ENCODE data around the gene HDAC4.

The HDAC4 gene

DNA sequence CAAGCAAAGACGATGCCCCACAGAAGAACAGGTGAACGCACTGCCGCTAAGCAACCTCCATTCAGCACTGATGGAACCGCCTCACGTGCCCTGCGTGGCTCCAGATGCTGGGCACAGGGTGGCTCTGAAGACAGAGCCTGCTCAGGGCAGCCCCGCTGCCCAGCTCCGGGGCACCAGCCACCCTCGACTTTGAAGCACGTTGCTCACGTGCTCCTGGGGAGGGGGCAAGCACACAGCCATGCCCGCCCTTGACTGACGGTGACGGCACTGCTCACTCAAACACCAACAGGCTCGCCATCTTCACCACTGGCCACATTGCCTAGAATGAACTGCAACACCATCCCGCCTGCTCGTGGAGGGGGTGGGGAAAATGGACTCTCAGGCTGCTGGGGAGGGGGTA, 251.3 kb downstream of the HDAC4 start:
- Histone ChIP-seq H3K4me1 (ENCODE audit: insufficient read depth, low read length) (peaks cover 10% of the 10 kb centered on the region), H3K36me3 (ENCODE audit: insufficient read depth, low read length) (peaks cover 71% of the 10 kb centered on the region), H3K9ac (ENCODE audit: low read length) (no peak overlapping the region), H3K4me3 (ENCODE audit: low read depth in 1 of 2, low read length in 2 of 2) (no peak overlapping the region), H3K27ac (ENCODE audit: low read depth, low read length) (no peak overlapping the region), H3K27me3 (ENCODE audit: control insufficient read depth in 1 of 2, insufficient read depth in 2 of 2, low read length in 2 of 2) (no peaks in the 10 kb centered on the region), H3K9me3 (ENCODE audit: low read length) (no peaks in the 10 kb centered on the region)

DNA sequence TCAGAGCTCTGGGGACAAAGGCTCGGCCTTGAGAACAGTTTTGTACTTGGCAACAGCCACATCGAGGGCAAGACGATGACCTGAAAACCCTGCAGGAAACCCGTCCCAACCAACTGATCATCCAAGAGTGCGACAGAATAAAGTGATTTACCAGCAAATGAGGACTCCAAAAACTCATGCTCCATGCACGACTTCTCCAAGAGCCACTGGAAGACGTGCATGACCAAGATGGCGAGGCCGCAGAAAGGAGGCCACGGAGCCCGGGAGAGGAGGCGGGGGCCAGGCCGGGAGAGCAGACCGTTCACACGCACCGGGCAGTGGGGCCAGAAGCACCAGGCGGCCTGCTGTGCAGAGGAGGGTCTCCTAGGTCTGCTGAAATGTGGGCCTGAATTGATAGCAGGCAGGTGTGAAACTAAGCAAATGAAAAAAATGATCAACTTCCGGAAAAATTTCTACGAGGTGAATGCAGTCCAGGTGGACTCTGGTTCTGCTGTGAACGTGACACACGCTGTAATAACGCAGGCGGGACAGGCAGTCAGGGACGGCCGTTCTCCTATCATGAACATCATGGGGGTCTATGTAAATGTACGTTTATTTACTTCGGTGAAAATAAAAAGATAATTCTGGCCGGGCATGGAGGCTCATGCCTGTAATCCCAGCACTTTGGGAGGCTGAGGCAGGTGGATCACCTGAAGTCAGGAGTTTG, 252.2 kb downstream of the HDAC4 start:
- H3K4me1 ChIP-seq (ENCODE audit: insufficient read depth, low read length), result peaks cover 10% of the 10 kb centered on the region
- H3K27me3 ChIP-seq (ENCODE audit: control insufficient read depth in 1 of 2, insufficient read depth in 2 of 2, low read length in 2 of 2), result no peaks in the 10 kb centered on the region
- H3K36me3 ChIP-seq (ENCODE audit: insufficient read depth, low read length), result peaks cover 71% of the 10 kb centered on the region
- H3K4me3 ChIP-seq (ENCODE audit: low read depth in 1 of 2, low read length in 2 of 2), result no peak overlapping the region
- H3K27ac ChIP-seq (ENCODE audit: low read depth, low read length), result no peak overlapping the region
- H3K9ac ChIP-seq (ENCODE audit: low read length), result no peak overlapping the region
- H3K9me3 ChIP-seq (ENCODE audit: low read length), result no peaks in the 10 kb centered on the region

DNA sequence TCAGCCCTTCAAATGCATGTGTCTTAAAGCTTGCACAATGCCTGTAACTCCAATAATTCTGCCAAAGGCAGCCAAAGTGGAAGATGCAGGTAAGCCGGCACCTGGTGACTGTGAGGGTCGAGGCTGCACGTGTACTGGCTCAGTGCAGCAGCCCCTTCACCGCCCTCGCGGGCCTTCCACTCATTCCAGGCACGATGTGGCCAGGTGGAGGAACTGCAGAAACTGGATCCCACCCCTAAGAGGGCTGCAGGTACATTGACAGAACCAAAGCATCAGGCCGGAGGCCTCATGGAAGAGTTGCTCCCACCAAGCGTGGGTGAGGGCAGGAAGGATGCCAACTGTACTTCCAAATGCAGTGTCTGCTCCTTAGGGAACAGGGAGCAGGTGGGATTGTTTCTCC, 253.4 kb downstream of the HDAC4 start:
- Histone ChIP-seq H3K4me1 (ENCODE audit: insufficient read depth, low read length) (peaks cover 10% of the 10 kb centered on the region), H3K27me3 (ENCODE audit: control insufficient read depth in 1 of 2, insufficient read depth in 2 of 2, low read length in 2 of 2) (no peaks in the 10 kb centered on the region), H3K9me3 (ENCODE audit: low read length) (no peaks in the 10 kb centered on the region), H3K27ac (ENCODE audit: low read depth, low read length) (no peak overlapping the region), H3K4me3 (ENCODE audit: low read depth in 1 of 2, low read length in 2 of 2) (no peak overlapping the region), H3K9ac (ENCODE audit: low read length) (no peak overlapping the region), H3K36me3 (ENCODE audit: insufficient read depth, low read length) (peaks cover 71% of the 10 kb centered on the region)

DNA sequence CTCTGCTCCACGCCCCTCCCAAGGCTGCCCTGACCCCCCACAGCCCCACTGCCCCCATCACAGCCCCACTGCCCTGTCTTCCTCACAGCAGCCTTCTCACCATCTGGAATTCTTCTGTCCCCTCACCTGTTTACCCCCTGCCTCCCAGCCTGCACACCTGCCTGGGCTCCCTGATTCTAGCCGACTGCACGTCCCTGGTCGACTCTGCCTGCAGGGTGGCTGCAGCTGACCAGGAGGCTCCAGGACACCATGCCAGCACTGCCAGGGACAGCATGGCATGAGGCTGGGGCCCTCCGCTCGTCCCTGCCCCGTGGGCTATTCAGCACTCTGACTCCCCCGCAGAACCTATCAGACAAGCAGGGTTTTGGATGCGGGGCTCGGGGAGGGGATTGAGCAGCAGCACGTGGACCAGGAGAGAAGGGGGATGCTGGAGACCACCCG, 254.1 kb downstream of the HDAC4 start:
- H3K27ac ChIP-seq (ENCODE audit: low read depth, low read length), result no peak overlapping the region

DNA sequence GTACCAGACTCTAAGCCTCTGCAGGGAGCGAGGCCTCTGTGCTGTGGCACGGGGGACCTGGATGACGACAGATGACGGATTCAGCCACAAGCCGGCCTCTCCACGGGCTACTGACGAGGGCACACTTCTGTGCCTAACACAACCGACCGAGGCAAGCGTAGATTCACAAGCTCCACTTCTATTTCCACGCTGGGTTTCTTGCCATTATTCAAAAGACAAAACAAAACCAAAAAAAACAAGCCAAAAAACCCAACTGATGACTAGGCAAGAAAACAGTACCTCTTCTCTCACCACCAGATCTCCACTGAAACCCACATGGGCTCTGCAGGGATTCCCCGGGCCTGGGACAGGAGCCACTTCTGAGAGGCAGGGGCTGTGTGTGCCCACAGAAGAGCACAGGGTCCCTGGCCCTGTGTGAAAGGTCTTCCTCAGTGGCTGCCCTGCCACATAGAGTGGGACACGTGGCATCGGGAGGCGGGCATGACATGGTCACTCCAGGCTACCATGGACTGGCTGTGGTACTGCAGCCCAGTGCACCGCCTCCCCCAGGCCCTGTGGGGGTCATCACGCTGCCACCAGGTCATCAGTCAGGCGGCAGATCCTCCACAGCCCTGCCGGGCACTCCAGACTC, 254.7 kb downstream of the HDAC4 start:
- no peak overlapping the region for H3K27ac ChIP-seq (ENCODE audit: low read depth, low read length)
- no peaks in the 10 kb centered on the region for H3K9me3 ChIP-seq (ENCODE audit: low read length)
- no peak overlapping the region for H3K9ac ChIP-seq (ENCODE audit: low read length)
- H3K36me3 ChIP-seq (ENCODE audit: insufficient read depth, low read length), result peaks cover 79% of the 10 kb centered on the region
- no peaks in the 10 kb centered on the region for H3K27me3 ChIP-seq (ENCODE audit: control insufficient read depth in 1 of 2, insufficient read depth in 2 of 2, low read length in 2 of 2)
- H3K4me1 ChIP-seq (ENCODE audit: insufficient read depth, low read length), result peaks cover 3% of the 10 kb centered on the region
- no peak overlapping the region for H3K4me3 ChIP-seq (ENCODE audit: low read depth in 1 of 2, low read length in 2 of 2)

More for the DNA sequence above, 254.1 kb downstream of the HDAC4 start:
- Histone ChIP-seq H3K4me3 (ENCODE audit: low read depth in 1 of 2, low read length in 2 of 2) (no peak overlapping the region), H3K27me3 (ENCODE audit: control insufficient read depth in 1 of 2, insufficient read depth in 2 of 2, low read length in 2 of 2) (no peaks in the 10 kb centered on the region), H3K36me3 (ENCODE audit: insufficient read depth, low read length) (peaks cover 77% of the 10 kb centered on the region), H3K4me1 (ENCODE audit: insufficient read depth, low read length) (peaks cover 10% of the 10 kb centered on the region), H3K9ac (ENCODE audit: low read length) (no peak overlapping the region), H3K9me3 (ENCODE audit: low read length) (no peaks in the 10 kb centered on the region)

DNA sequence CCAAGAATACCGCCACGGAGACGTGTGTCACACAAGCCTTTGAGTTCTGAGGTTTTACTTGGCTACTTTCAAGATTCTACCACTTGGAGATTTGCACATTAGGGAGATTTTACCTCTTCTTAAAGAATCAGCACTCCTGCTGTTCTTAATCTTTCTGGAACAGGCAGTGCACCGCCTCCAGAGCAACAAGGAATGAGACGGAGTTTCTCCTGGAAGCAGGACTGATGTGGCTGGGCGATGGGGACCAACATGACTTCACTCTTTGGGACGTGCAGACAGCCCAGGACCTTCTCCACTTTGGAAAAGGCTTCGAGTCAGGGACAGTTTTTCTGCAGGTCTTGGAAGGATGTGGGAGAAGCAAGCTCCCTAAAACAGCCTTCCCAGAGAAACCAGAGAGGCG, 255.2 kb downstream of the HDAC4 start:
- Histone ChIP-seq H3K36me3 (ENCODE audit: insufficient read depth, low read length) (peaks cover 81% of the 10 kb centered on the region), H3K4me3 (ENCODE audit: low read depth in 1 of 2, low read length in 2 of 2) (no peak overlapping the region), H3K9ac (ENCODE audit: low read length) (no peak overlapping the region), H3K4me1 (ENCODE audit: insufficient read depth, low read length) (no peaks in the 10 kb centered on the region), H3K9me3 (ENCODE audit: low read length) (no peaks in the 10 kb centered on the region), H3K27me3 (ENCODE audit: control insufficient read depth in 1 of 2, insufficient read depth in 2 of 2, low read length in 2 of 2) (no peaks in the 10 kb centered on the region), H3K27ac (ENCODE audit: low read depth, low read length) (no peak overlapping the region)

DNA sequence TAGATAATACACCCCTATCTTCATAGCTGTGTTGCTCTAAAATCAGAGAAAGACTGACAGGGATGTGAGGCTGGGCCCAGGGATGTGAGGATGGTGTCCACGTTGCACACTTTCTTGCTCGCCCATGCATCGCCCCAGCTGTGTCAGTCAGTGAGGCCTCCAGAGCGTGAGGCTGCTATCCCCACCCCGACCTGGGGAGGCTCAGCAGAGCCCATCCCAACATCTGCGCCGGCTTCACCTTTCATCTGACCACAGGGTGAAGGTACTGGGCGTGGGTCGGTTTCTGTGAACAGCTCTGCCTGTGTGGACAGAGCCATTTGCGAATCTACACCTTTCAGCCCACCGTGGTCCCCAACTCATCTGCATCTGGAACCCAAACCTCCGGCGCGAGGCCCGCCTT, 255.7 kb downstream of the HDAC4 start:
- no peak overlapping the region for H3K27ac ChIP-seq (ENCODE audit: low read depth, low read length)
- H3K4me3 ChIP-seq (ENCODE audit: low read depth in 1 of 2, low read length in 2 of 2), result no peak overlapping the region
- peaks cover 83% of the 10 kb centered on the region for H3K36me3 ChIP-seq (ENCODE audit: insufficient read depth, low read length)
- no peaks in the 10 kb centered on the region for H3K27me3 ChIP-seq (ENCODE audit: control insufficient read depth in 1 of 2, insufficient read depth in 2 of 2, low read length in 2 of 2)
- no peaks in the 10 kb centered on the region for H3K9me3 ChIP-seq (ENCODE audit: low read length)
- H3K4me1 ChIP-seq (ENCODE audit: insufficient read depth, low read length), result no peaks in the 10 kb centered on the region
- no peak overlapping the region for H3K9ac ChIP-seq (ENCODE audit: low read length)

DNA sequence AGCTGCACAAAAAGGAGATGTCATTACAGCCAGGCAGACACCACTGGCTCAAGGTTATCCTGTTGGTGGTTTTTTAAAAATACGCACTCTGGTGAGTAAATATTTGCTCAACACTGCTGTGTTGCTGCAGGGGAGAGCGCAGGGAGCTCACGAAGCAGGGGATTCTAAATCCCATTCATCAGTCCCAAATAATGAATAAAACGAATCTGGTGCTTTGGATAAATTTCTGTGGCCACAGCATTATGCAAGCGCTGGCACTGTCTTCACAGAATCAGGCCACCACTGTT, 256.2 kb downstream of the HDAC4 start:
- Histone ChIP-seq H3K9me3 (ENCODE audit: low read length) (no peaks in the 10 kb centered on the region), H3K4me1 (ENCODE audit: insufficient read depth, low read length) (no peaks in the 10 kb centered on the region), H3K4me3 (ENCODE audit: low read depth in 1 of 2, low read length in 2 of 2) (no peak overlapping the region), H3K27ac (ENCODE audit: low read depth, low read length) (no peak overlapping the region), H3K27me3 (ENCODE audit: control insufficient read depth in 1 of 2, insufficient read depth in 2 of 2, low read length in 2 of 2) (no peaks in the 10 kb centered on the region), H3K9ac (ENCODE audit: low read length) (no peak overlapping the region), H3K36me3 (ENCODE audit: insufficient read depth, low read length) (peaks cover 88% of the 10 kb centered on the region)

DNA sequence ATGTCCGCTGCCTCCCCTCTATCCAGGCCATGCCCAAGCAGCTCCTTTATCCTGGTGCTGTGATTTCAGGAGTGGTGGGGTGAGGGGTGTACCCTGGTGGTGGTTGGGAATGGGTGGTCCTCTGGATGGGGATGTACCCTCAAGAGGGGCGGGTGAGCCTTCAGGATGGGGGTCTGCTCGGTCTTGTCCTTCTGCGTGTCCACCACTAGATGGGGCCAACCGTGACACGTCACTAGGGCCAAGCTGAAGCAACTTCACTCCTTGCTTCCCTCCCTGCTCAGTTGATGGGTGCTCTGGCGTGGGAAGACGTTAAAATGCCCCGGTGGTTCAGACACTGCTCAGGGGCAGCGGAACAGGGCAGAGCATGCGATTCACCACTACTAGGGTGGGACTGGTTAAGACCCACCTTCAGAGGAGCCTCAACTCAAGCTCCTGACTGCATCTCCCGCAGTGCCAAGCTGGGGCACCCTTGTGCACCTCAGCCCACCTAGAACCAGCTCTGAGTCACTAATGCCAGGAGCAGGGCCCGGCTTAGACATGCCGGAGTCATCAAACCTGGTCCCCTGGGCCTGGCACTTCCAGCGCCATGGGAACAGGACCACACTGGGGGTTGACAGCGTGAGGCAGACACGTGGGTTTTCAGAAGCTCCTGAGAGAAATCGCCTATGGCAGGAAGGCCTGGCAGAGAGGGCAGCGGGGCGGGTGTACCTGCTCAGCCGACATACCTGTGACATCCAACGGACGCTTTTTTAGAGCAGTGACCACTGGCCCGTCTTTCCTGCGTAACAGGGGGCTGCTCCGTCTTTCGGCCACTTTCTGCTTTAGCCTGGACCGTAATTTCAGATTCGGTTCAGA, 256.7 kb downstream of the HDAC4 start:
- Histone ChIP-seq H3K36me3 (ENCODE audit: insufficient read depth, low read length) (peaks cover 93% of the 10 kb centered on the region), H3K27me3 (ENCODE audit: control insufficient read depth in 1 of 2, insufficient read depth in 2 of 2, low read length in 2 of 2) (no peaks in the 10 kb centered on the region), H3K4me3 (ENCODE audit: low read depth in 1 of 2, low read length in 2 of 2) (no peak overlapping the region), H3K9me3 (ENCODE audit: low read length) (no peaks in the 10 kb centered on the region), H3K27ac (ENCODE audit: low read depth, low read length) (peak overlapping the region; percentile 25), H3K4me1 (ENCODE audit: insufficient read depth, low read length) (no peaks in the 10 kb centered on the region), H3K9ac (ENCODE audit: low read length) (no peak overlapping the region)

DNA sequence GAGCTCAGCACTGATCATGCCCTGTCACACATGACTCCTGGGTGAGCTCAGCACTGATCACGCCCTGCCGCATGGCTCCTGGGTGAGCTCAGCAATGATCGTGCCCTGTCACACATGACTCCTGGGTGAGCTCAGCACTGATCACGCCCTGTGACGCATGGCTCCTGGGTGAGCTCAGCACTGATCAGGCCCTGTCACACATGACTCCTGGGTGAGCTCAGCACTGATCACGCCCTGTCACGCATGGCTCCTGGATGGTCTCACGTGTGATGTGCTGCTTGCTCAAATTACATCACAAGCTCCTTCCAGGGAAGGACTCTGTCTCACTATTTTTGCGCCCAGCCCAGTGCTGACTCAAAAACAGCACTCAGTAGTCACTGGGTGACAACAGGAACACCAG, 258.0 kb downstream of the HDAC4 start:
- Histone ChIP-seq H3K9ac (ENCODE audit: low read length) (no peak overlapping the region), H3K9me3 (ENCODE audit: low read length) (no peaks in the 10 kb centered on the region), H3K36me3 (ENCODE audit: insufficient read depth, low read length) (peaks cover 92% of the 10 kb centered on the region)

DNA sequence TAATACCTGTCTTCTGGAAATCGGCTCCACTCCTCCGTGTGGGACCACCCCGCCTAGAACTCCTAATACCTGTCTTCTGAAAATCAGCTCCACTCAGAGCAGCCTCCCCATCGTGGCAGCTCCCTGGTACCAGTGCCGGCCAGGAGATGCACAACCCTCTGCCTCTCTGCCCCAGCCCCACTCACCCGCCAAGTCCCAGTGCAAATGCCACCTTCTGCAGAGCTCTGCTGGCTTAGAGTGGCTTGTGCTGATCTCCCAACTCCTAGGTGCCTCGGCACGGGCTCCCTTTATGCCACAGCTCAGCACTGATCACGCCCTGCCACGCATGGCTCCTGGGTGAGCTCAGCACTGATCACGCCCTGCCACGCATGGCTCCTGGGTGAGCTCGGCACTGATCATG, 258.5 kb downstream of the HDAC4 start:
- no peaks in the 10 kb centered on the region for H3K9me3 ChIP-seq (ENCODE audit: low read length)
- H3K36me3 ChIP-seq (ENCODE audit: insufficient read depth, low read length), result peaks cover 91% of the 10 kb centered on the region
- no peak overlapping the region for H3K9ac ChIP-seq (ENCODE audit: low read length)
- H3K27me3 ChIP-seq (ENCODE audit: control insufficient read depth in 1 of 2, insufficient read depth in 2 of 2, low read length in 2 of 2), result no peaks in the 10 kb centered on the region
- no peak overlapping the region for H3K27ac ChIP-seq (ENCODE audit: low read depth, low read length)
- no peak overlapping the region for H3K4me3 ChIP-seq (ENCODE audit: low read depth in 1 of 2, low read length in 2 of 2)
- no peaks in the 10 kb centered on the region for H3K4me1 ChIP-seq (ENCODE audit: insufficient read depth, low read length)

More for the DNA sequence above, 258.0 kb downstream of the HDAC4 start:
- no peak overlapping the region for H3K27ac ChIP-seq (ENCODE audit: low read depth, low read length)
- H3K27me3 ChIP-seq (ENCODE audit: control insufficient read depth in 1 of 2, insufficient read depth in 2 of 2, low read length in 2 of 2), result no peaks in the 10 kb centered on the region
- no peaks in the 10 kb centered on the region for H3K4me1 ChIP-seq (ENCODE audit: insufficient read depth, low read length)
- no peak overlapping the region for H3K4me3 ChIP-seq (ENCODE audit: low read depth in 1 of 2, low read length in 2 of 2)
